Colonic mucosa (tissue), 4 donors: ENCODE measurements around the gene HOXC12. TPM values are rescaled to one million over a fixed set of nuclear protein-coding genes. Genes with fewer than 3 reads are reported as not detected.

Source experiments
- DNase-seq: peaks from one replicate; pipeline ENCODE4 v3.0.0-alpha.2; 2020
- H3K27ac ChIP-seq: fragments of 200-600 bp; one replicate; pipeline ENCODE4 v1.8.0; 2021
- H3K27me3 ChIP-seq: fragments of 200-600 bp; one replicate; pipeline ENCODE4 v1.8.0; 2021
- H3K36me3 ChIP-seq: fragments of 200-600 bp; one replicate; pipeline ENCODE4 v1.8.0; 2021
- H3K4me1 ChIP-seq: fragments of 200-600 bp; one replicate; pipeline ENCODE4 v1.8.0; 2021; ENCODE audit warnings: mild to moderate bottlenecking
- H3K4me3 ChIP-seq: fragments of 200-600 bp; one replicate; pipeline ENCODE4 v1.8.0; 2021
- H3K9ac ChIP-seq, 2 donors: one replicate each; pipeline ENCODE4 v1.7.0; 2013; ENCODE audit warnings: control low read depth in 2 of 2, low read depth in 2 of 2, low read length in 2 of 2
- H3K9me3 ChIP-seq: fragments of 200-600 bp; one replicate; pipeline ENCODE4 v1.8.0; 2021
- intact Hi-C: fragments of 100-400 bp; cut with DNase I; formaldehyde crosslinking; loops from one replicate; pipeline ENCODE4 v1.14.1; 2022
- microRNA-seq: library from miRNA; unstranded; fragments of <30 nt; microRNA quantifications from one replicate; pipeline ENCODE4, GENCODE V29; 2019
- total RNA-seq, 2 donors: library from RNA; stranded (reverse); fragmentation: NEBNext Ultra II Directional in 1 of 2; extraction: Animal tissue kit (Norgen Biotek cat#: 25700) in 1 of 2; gene quantifications; one replicate each; pipeline ENCODE4 v1.2.1, GENCODE V29; 2021
- TF ChIP-seq, protein P1 (sequence below): fragments of 200-600 bp; IDR thresholded peaks from one replicate; pipeline ENCODE4 v1.8.0; 2022; ENCODE audit warnings: antibody characterized with exemption, mild to moderate bottlenecking
- donor health status: healthy.
- donor health status: DM: no; HTN: no; CAD: no.
- donor health status: DM: no; HTN: no; CAD: no.

HOXC12 gene
- total RNA-seq, 2 donors from 2014 or later: not detected

DNA sequence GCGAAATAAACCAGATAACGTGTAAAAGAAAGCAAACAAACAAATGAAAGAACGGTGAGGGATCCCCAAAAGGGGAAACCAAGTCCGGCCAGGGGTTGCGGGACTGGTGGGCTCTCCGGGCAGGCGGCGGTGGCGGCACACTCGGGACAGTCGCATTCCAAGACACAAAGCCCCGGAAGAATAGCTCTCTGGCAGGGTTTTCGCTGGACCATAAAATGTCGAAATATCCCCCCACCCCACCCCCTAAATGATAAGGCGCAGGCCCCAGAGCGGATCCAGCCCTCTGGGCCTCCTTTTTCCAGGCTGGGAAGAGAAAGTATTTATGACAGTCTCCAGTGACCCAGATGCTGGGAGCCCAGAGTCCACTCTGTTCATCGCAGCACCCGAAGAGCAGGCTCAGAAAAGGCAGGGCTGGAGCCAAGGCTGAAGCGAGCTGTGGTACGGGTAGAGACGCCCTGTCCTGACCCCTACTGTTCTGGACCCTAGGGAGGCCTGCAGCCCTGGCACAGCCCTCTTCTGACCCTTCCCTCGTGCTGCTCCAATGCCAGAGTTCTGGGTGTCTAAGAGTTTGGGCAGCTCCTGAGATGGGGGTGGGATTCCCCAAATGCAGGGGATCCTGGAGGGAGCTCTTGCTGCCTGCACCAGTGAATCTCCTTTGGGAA is 52.0 kb downstream of the HOXC12 start:
- Histone ChIP-seq H3K36me3 (no peaks in the 10 kb centered on the region), H3K27me3 (peaks cover 94% of the 10 kb centered on the region), H3K9me3 (no peaks in the 10 kb centered on the region), H3K9ac (peak overlapping the region; percentile 23 to 50), H3K4me1 (peaks cover 7% of the 10 kb centered on the region), H3K27ac (no peak overlapping the region), H3K4me3 (peak overlapping the region; percentile 14)
- DNase-seq: no peak
- intact Hi-C loops: loop anchor here (2.0 to 10.0 kb wide), 2 partner anchors 194 to 348 kb away; no protein-coding TSS in a partner anchor
- TF ChIP-seq, protein P1, sequence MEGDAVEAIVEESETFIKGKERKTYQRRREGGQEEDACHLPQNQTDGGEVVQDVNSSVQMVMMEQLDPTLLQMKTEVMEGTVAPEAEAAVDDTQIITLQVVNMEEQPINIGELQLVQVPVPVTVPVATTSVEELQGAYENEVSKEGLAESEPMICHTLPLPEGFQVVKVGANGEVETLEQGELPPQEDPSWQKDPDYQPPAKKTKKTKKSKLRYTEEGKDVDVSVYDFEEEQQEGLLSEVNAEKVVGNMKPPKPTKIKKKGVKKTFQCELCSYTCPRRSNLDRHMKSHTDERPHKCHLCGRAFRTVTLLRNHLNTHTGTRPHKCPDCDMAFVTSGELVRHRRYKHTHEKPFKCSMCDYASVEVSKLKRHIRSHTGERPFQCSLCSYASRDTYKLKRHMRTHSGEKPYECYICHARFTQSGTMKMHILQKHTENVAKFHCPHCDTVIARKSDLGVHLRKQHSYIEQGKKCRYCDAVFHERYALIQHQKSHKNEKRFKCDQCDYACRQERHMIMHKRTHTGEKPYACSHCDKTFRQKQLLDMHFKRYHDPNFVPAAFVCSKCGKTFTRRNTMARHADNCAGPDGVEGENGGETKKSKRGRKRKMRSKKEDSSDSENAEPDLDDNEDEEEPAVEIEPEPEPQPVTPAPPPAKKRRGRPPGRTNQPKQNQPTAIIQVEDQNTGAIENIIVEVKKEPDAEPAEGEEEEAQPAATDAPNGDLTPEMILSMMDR: no peak

DNA sequence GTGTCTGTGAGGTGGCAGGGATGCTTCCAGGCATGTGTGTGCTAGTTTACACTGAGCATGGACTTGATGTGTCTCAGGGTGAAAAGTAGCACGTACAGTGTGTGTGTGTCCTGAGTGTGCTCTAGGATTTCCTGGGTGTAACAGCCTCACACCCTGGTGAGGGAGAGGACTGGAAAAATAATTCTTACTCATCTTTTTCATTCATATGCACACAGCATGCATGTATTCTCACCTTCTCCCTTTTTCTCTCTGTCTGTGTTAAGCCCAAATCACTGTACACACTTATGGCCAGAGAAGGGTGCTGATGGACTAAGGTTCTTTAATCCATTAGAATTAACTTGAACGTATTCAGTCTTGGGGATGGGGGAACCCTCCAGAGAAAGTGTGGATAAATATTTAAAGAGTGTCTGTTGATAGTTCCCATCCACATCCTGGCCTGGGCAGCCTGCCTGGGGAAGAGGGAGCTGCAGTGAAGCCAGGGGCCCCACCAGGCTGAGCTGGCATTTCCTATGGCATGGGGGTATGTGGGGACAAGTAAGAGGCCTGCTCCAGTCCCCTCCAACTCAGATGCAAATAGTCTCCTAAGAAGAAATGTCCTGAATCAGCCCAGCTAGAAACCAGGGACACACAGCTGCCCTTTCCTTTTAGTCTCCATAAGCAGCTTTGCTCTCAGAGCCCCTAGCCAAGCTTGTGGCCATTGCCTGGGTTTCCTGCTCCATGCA is 53.0 kb downstream of the HOXC12 start:
- intact Hi-C loops: loop anchor here (2.0 to 10.0 kb wide), 2 partner anchors 193 to 347 kb away; no protein-coding TSS in a partner anchor
- no peak overlapping the region for H3K9ac ChIP-seq
- H3K4me3 ChIP-seq: no peak overlapping the region
- H3K27ac ChIP-seq: no peak overlapping the region
- H3K36me3 ChIP-seq: no peaks in the 10 kb centered on the region
- TF ChIP-seq, protein P1: no peak
- H3K27me3 ChIP-seq: peaks cover 94% of the 10 kb centered on the region
- H3K4me1 ChIP-seq: peaks cover 7% of the 10 kb centered on the region
- no peaks in the 10 kb centered on the region for H3K9me3 ChIP-seq
- DNase-seq: no peak

DNA sequence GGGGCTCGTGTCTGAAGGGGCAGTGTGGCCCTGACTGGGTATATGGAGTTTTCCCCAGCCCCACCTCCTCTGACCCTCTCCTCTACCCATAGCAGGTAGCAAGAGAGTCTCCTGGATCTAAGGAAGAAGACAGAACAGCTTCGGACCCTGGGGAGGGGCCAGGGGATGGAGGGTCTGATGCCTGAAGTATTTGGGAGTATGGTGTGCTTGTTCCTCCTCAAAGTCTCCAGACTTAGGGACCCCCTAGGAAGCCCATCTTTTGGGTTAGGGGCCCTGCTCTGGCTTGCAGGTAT is 53.5 kb downstream of the HOXC12 start:
- intact Hi-C loops: loop anchor here (10.0 kb wide), 1 partner anchor 347 kb away; no protein-coding TSS in a partner anchor
- H3K9ac ChIP-seq: no peak overlapping the region
- no peak overlapping the region for H3K27ac ChIP-seq
- H3K4me3 ChIP-seq: no peak overlapping the region
- no peaks in the 10 kb centered on the region for H3K9me3 ChIP-seq
- TF ChIP-seq, protein P1: no peak
- H3K36me3 ChIP-seq: no peaks in the 10 kb centered on the region
- H3K27me3 ChIP-seq: peaks cover 94% of the 10 kb centered on the region
- no peak for DNase-seq
- peaks cover 7% of the 10 kb centered on the region for H3K4me1 ChIP-seq

Small RNA genes lying within 50 kb of the gene (microRNA-seq; reads per million reads assigned to microRNA genes)
- 1,099 reads per million, percentile 81 among the genes with 10 or more reads in this experiment for gene MIR196A2

Other genes starting within 250 kb of the HOXC12 start
- gene CALCOCO1, start 227.5 kb upstream of the HOXC12 start, total RNA-seq: 10 to 100 TPM; 36.0 to 64.5 TPM
- not detected for gene CISTR, start 202.9 kb upstream of the HOXC12 start, total RNA-seq
- gene HOXC13, start 16.1 kb upstream of the HOXC12 start, total RNA-seq: not detected
- gene HOXC11, start 18.2 kb downstream of the HOXC12 start, total RNA-seq: not detected
- gene HOTAIR, start 20.1 kb downstream of the HOXC12 start, total RNA-seq: not detected
- not detected for gene HOXC10, start 30.2 kb downstream of the HOXC12 start, total RNA-seq
- gene HOXC9, start 45.3 kb downstream of the HOXC12 start, total RNA-seq: not detected
- not detected for gene HOXC8, start 54.1 kb downstream of the HOXC12 start, total RNA-seq
- gene HOXC6, start 73.5 kb downstream of the HOXC12 start, total RNA-seq: under 1 TPM in 1 of 2 donors, not detected in 1; 0.15 TPM
- not detected for gene HOXC5, start 78.1 kb downstream of the HOXC12 start, total RNA-seq
- gene HOXC4, start 98.9 kb downstream of the HOXC12 start, total RNA-seq: not detected
- 10 to 100 TPM; 22.0 to 31.0 TPM for gene SMUG1, start 234.1 kb downstream of the HOXC12 start, total RNA-seq